GM19455 (cell line): ENCODE results near the gene SZT2.
"Not testable (repeated sequence)": the region's sequence is repeated elsewhere in the genome, so short reads cannot be mapped to it uniquely, and the experiment has no call there.

Experiments
- ATAC-seq: cut with Tn5 transposase; IDR thresholded peaks from one replicate; pipeline ENCODE4 v1.9.1; 2021; ENCODE audit not compliant: unreplicated experiment

Gene SZT2

GRCh38 chr1:43484367-43484766, 94.7 kb downstream of the SZT2 start:
- no peak for ATAC-seq

- no peak for ATAC-seq
Measured at GRCh38 chr1:43488165-43488564, 98.5 kb downstream of the SZT2 start.

GRCh38 chr1:43491061-43491460, 101.4 kb downstream of the SZT2 start:
- ATAC-seq, result no peak

- no peak for ATAC-seq
Measured at GRCh38 chr1:43492826-43493225, 103.1 kb downstream of the SZT2 start.

- ATAC-seq, result no peak
Measured at GRCh38 chr1:43493661-43494450, 104.2 kb downstream of the SZT2 start.

- no peak for ATAC-seq
Measured at GRCh38 chr1:43495204-43495603, 105.5 kb downstream of the SZT2 start.

- no peak for ATAC-seq
Measured at GRCh38 chr1:43499898-43500297, 110.2 kb downstream of the SZT2 start.

- ATAC-seq, result not testable (repeated sequence)
Measured at GRCh38 chr1:43501806-43502205, 112.1 kb downstream of the SZT2 start.

GRCh38 chr1:43503534-43503933, 113.8 kb downstream of the SZT2 start:
- ATAC-seq, result no peak
